T-helper 1 cell treated with Interleukin-12 subunit alpha and Interleukin-12 subunit beta and Interleukin-4 antibody, amounts not matched to agents 30 μg/mL and 1 μg/mL, for 36 hours (primary cell): ENCODE data around the gene ESAM.

Experiments used
- H3K27ac Mint-ChIP-seq: one replicate; pipeline ENCODE4 v1.8.0; 2021; ENCODE audit warnings: mild to moderate bottlenecking, mixed read lengths
- H3K27me3 Mint-ChIP-seq: one replicate; pipeline ENCODE4 v1.8.0; 2021; ENCODE audit warnings: low read depth, mixed read lengths
- H3K36me3 Mint-ChIP-seq: one replicate; pipeline ENCODE4 v1.8.0; 2021; ENCODE audit warnings: low read depth, mixed read lengths
- H3K4me1 Mint-ChIP-seq: one replicate; pipeline ENCODE4 v1.8.0; 2021; ENCODE audit warnings: low read depth, mixed read lengths
- H3K4me3 Mint-ChIP-seq: one replicate; pipeline ENCODE4 v1.8.0; 2021; ENCODE audit warnings: mild to moderate bottlenecking, moderate library complexity, mixed read lengths
- H3K9me3 Mint-ChIP-seq: one replicate; pipeline ENCODE4 v1.8.0; 2021; ENCODE audit warnings: mixed read lengths

Gene ESAM

DNA sequence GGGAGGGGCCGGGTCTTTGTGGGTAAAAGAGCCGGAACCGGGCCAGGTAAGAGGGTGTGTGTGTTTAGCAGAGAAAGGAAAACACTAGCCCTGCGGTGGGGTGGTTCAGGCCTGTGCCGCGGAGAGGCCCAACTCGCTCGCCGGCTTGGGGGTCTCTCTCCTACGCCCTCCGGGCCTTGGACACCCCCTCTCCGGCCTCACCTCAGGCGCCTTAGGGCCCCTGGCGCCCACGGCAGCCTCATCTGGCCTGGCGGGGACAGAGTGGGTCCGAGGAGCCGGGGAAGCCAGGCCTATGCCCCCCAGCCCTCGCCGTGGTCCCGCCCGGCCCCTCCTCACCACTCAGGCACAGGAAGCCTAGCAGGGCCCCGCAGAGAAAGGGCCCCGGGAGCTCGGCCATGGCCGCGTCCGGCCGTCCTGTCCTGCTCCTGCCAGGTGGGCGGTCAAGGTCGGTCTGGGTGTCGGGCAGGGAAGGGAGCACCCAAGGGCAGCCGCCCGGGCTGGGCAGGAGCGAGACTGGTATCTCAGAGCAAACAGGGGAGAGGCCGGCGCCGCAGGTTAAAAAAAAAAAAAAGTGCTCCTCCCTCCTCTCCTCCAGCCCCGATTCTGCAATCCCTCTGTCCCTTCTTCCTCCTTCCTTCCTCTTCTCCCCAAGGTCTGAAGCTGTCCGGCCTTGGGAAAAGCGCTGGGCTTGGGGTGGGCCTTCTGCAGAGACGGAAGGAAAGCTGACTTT, 10.2 kb downstream of the ESAM start, which contains the start of gene VSIG2:
TSS of gene VSIG2 (minus strand) at position 515 of the 730 bp plus-strand sequence. CDS start at position 397, 118 bp downstream.
- H3K9me3 Mint-ChIP-seq = no peaks in the 10 kb centered on the region
- H3K27ac Mint-ChIP-seq = no peak within 1 kb of the TSS
- no peak within 1 kb of the TSS for H3K4me3 Mint-ChIP-seq
- peaks cover 20% of the 10 kb centered on the region for H3K27me3 Mint-ChIP-seq
- H3K36me3 Mint-ChIP-seq = no peaks in the 10 kb centered on the region
- H3K4me1 Mint-ChIP-seq = peaks cover 11% of the 10 kb centered on the region

DNA sequence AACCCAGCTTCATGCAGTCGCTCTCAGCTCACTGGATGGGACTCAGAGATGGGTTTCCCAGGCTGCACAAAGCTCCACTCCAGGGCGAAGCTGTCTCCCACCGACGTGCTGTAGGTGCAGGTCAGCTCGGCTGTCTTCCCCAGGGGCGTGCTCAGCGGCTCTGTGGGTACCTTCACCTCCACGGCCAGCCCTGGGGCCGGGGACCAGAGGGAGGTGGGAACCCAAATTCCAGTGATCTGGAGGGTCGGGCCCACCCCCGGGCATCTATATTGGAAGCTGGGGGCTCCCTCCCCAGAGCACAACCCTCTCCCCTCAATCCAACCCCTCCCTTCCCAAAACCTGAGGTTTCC, 10.7 kb downstream of the ESAM start:
- peaks cover 1% of the 10 kb centered on the region for H3K36me3 Mint-ChIP-seq

DNA sequence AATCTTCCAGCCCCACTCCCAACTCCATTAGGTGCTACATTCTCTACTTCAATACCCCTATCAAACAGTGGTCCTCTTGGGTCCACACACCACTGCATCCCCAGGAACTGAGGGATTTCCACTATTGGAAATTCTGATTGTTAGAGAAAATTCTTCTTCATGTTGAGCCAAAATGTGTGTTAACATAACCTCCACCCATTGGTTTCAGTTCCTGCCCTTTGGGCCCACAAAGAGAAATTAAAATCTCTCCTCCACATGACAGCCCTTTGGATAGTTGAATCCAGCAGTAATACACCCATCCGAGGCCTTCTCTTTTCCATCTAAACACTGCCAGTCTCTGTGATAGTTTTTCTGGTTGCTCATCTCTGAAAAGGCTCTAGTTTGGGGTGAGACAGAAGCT, 12.2 kb downstream of the ESAM start:
- Mint-ChIP-seq H3K9me3 (no peaks in the 10 kb centered on the region), H3K36me3 (peaks cover 1% of the 10 kb centered on the region), H3K27ac (no peak overlapping the region), H3K27me3 (peaks cover 11% of the 10 kb centered on the region), H3K4me3 (no peak overlapping the region), H3K4me1 (peaks cover 16% of the 10 kb centered on the region)

More for the DNA sequence above, 10.7 kb downstream of the ESAM start:
- H3K4me3 Mint-ChIP-seq = no peak overlapping the region
- no peaks in the 10 kb centered on the region for H3K9me3 Mint-ChIP-seq
- peaks cover 14% of the 10 kb centered on the region for H3K27me3 Mint-ChIP-seq
- no peak overlapping the region for H3K27ac Mint-ChIP-seq
- peaks cover 13% of the 10 kb centered on the region for H3K4me1 Mint-ChIP-seq

DNA sequence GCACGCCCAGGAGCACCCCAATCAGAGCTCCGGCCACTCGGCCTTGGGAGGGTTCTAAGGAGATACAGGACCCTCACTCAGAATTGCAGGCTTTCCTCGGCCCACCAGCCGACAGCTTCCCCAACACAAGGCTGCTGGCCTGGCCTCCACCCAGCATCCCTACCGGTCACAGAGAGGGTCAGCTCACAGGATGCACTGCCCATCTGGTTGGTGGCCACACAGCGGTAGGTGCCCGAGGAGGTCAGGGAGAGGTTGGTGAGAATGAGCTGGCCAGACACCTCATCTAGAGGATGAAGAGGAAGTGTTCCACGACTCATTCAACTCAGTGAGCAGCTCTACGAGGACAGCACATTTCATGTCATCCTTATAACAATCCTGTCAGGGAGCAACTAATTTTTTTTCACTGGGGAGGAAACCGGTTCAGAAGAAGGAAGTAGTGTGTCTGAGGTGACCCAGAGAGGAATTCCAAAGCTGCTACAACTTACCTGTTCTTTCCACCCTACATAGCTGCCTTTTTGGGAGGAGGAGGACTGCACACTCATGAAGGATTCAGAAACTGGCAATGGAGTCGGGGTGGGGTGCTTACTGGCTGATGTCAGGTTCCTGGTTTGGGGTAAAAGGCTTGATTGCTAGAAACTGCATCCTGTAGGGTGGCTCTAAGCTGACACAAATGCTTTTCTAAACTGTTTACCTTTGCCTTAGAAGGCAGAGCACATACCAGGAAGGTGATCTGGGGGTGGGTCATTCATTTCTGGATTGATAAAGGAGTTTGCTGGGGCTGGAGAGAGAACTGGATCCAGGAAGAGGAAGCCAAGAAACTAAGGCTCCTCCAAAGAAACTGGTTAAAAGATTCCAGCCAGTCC, 13.4 kb downstream of the ESAM start:
- H3K4me3 Mint-ChIP-seq = no peak overlapping the region
- no peak overlapping the region for H3K27ac Mint-ChIP-seq
- peaks cover 16% of the 10 kb centered on the region for H3K4me1 Mint-ChIP-seq
- H3K9me3 Mint-ChIP-seq = no peaks in the 10 kb centered on the region
- peaks cover 1% of the 10 kb centered on the region for H3K36me3 Mint-ChIP-seq
- peaks cover 14% of the 10 kb centered on the region for H3K27me3 Mint-ChIP-seq

DNA sequence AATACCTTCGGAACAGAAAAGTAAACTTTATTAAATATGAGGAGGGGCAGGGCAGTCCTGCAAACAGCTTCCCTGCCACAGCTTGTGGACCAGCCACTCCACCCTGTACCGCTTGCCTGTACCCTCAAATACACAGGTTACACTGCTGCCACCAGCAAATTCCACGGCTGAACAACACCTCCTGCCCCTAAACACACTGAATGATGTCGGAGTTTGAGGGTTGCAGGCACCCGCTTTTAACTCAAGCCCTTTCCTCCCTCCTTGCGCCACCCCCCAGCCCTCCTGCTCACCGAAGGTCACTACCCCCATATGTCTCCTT, 14.0 kb downstream of the ESAM start:
- H3K27me3 Mint-ChIP-seq = peaks cover 19% of the 10 kb centered on the region
- no peak overlapping the region for H3K4me3 Mint-ChIP-seq
- H3K9me3 Mint-ChIP-seq = no peaks in the 10 kb centered on the region
- H3K4me1 Mint-ChIP-seq = peaks cover 16% of the 10 kb centered on the region
- peaks cover 1% of the 10 kb centered on the region for H3K36me3 Mint-ChIP-seq
- no peak overlapping the region for H3K27ac Mint-ChIP-seq

DNA sequence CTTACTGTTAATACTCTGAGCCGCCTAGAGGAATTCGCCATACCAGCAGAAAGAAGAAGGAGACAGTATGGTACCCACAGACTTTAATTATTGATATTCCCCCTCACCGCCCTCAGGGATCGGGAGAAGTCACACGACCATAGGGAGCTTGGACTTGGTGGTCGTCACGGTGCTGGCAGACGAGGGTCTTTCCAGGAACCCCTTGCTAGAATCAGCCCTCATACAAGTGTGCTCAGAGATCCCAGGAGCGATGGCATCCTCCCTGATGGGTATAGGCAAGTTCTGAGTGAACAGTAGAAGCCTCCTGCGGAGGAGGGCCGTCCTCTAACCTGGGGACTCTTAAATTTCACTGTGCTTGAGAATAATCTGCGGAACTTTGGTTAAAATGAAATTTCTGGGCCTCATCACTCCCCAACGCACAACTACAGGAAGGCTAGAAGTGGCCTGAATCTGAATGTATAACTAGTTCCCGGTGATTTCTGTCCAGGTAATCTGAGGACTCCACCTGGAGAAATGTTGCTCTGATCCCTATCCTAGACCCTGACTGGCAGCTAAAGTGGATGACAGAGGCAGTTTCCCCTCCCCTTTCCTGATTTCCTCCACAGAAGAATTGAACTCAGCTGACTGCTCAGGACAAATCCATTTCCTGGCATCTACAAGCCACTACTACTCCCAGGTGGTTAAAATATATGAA, 14.5 kb downstream of the ESAM start:
- peaks cover 16% of the 10 kb centered on the region for H3K4me1 Mint-ChIP-seq
- H3K27ac Mint-ChIP-seq = no peak overlapping the region
- peaks cover 21% of the 10 kb centered on the region for H3K27me3 Mint-ChIP-seq
- H3K9me3 Mint-ChIP-seq = no peaks in the 10 kb centered on the region
- peak overlapping the region; percentile 97 for H3K4me3 Mint-ChIP-seq
- peaks cover 1% of the 10 kb centered on the region for H3K36me3 Mint-ChIP-seq

DNA sequence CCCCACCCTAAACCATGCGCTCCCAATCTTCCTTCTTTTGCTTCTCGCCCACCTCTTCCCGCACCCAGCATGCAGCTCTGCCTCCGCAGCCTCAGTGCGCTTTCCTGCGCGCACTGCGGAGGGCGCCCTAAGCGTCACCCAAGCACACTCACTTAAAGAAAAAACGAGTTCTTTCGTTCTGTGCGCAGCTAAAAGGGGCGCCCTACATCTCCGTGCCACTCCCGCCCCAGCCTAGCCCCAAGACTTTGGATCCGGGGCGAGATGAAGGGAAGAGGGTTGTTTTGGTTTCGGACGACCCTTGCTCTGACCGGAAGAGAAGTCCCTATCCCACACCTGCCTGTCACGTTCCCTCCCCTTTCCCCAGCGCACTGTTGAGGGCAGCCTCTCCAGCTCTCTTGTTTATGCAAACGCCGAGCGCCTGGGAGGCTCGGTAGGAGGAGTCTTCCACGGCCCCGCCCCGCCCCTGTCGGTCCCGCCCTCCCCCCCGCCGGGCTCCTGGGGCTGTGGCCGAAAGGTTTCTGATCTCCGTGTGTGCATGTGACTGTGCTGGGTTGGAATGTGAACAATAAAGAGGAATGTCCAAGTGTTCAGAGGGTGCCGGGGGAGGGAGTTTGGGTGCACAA, 15.4 kb downstream of the ESAM start:
- peaks cover 28% of the 10 kb centered on the region for H3K27me3 Mint-ChIP-seq
- H3K4me3 Mint-ChIP-seq = peak overlapping the region; percentile 97
- peak overlapping the region; percentile 94 for H3K27ac Mint-ChIP-seq
- H3K4me1 Mint-ChIP-seq = peaks cover 16% of the 10 kb centered on the region
- peaks cover 1% of the 10 kb centered on the region for H3K36me3 Mint-ChIP-seq
- no peaks in the 10 kb centered on the region for H3K9me3 Mint-ChIP-seq

DNA sequence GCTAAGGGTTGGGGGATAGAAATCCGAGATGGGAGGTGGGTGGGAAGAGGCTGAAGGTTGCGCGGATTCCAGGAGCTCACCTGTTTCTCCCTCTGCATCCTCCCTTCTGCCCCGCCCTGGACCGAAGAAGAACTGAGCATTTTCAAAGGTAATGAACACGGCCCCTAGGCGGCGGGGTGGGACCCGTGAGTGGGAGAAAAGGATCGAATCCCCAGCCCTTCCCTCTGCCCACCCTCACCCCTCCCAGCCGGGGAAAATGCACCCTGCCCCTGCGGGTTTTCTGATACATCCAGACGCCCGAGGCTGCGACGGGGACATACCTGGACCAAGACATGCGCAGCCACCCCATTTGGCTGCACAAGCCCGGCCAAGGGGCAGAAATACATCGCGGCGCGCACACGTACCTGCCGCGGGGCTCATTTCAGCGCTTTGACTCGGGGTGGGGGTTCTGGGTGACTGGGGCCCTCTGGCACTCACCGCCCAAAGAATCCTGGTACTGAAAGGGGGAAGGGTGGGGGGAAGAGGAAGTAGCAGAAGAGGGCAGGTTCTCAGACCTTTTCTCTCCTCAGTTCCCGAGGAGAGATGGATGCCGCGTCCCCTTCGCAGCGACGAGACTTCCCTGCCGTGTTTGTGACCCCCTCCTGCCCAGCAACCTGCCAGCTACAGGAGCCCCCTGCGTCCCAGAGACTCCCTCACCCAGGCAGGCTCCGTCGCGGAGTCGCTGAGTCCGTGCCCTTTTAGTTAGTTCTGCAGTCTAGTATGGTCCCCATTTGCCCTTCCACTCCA, 16.1 kb downstream of the ESAM start:
- Mint-ChIP-seq H3K36me3 (peaks cover 1% of the 10 kb centered on the region), H3K4me1 (peaks cover 16% of the 10 kb centered on the region), H3K27ac (peak overlapping the region; percentile 94), H3K9me3 (no peaks in the 10 kb centered on the region), H3K4me3 (peak overlapping the region; percentile 97), H3K27me3 (peaks cover 35% of the 10 kb centered on the region)

DNA sequence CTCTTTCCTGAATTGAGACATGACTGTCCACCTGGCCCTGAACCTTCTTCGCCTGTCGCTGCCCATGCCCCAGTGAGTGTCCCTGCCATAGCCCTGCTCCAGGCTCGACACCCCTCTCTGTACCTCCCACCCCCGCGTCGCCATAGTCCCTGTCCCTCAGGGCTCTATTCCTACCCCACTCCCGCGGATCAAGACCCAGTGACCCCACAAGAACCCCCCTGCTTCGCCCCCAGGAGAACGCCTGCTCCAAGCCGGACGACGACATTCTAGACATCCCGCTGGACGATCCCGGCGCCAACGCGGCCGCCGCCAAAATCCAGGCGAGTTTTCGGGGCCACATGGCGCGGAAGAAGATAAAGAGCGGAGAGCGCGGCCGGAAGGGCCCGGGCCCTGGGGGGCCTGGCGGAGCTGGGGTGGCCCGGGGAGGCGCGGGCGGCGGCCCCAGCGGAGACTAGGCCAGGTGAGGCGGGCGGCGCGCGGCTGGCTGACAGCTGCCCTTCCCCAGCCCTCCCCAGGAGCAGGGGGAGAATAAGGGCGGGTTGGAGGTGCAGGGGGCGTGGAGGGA, 16.7 kb downstream of the ESAM start:
- peaks cover 22% of the 10 kb centered on the region for H3K4me1 Mint-ChIP-seq
- no peak overlapping the region for H3K27ac Mint-ChIP-seq
- peaks cover 1% of the 10 kb centered on the region for H3K36me3 Mint-ChIP-seq
- no peaks in the 10 kb centered on the region for H3K9me3 Mint-ChIP-seq
- H3K27me3 Mint-ChIP-seq = peaks cover 42% of the 10 kb centered on the region
- peak overlapping the region; percentile 58 for H3K4me3 Mint-ChIP-seq

DNA sequence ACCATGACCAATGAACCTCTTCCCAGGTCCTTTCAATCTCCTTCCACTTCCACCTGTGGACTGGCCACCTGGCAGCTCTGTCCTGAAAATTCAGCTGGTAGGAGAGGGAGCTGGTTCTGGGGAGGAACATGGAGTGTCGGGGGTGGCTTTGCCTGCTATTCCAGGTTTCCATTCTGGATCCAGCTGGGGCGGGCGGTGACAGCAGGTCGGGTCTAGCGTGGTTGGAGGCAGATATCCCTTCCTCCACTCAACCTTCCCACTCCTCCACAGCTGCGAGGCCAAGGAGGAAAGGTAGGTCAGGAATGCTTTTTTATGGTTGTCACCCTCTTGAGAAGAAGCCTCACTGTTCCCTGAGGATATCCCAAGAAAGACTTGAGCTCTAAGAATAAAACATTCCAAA, 19.0 kb downstream of the ESAM start:
- no peak overlapping the region for H3K4me3 Mint-ChIP-seq
- no peak overlapping the region for H3K27ac Mint-ChIP-seq
- peaks cover 28% of the 10 kb centered on the region for H3K4me1 Mint-ChIP-seq
- H3K27me3 Mint-ChIP-seq = peaks cover 58% of the 10 kb centered on the region
- H3K36me3 Mint-ChIP-seq = peaks cover 1% of the 10 kb centered on the region
- no peaks in the 10 kb centered on the region for H3K9me3 Mint-ChIP-seq

DNA sequence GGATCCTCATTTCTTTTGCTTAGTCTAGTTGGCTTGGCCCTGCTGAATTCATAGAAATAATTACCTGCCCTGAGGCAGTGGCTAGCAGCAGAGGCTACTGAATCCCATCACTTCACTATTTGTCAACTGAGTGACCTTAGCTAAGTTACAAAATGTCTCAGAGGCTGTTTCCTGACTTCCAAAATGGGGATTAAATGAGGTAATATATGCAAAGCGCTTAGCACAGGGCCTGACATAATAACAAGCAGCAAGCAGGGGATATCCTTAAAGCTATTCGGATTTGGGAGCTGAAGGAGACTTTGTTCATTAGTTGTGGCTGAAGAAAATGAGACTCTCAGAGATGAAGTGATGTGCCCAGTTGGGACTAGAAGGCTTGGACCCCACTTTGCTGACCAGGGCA, 19.5 kb downstream of the ESAM start:
- Mint-ChIP-seq H3K4me3 (no peak overlapping the region), H3K4me1 (peaks cover 28% of the 10 kb centered on the region), H3K27me3 (peaks cover 58% of the 10 kb centered on the region), H3K9me3 (no peaks in the 10 kb centered on the region), H3K27ac (no peak overlapping the region), H3K36me3 (peaks cover 1% of the 10 kb centered on the region)

DNA sequence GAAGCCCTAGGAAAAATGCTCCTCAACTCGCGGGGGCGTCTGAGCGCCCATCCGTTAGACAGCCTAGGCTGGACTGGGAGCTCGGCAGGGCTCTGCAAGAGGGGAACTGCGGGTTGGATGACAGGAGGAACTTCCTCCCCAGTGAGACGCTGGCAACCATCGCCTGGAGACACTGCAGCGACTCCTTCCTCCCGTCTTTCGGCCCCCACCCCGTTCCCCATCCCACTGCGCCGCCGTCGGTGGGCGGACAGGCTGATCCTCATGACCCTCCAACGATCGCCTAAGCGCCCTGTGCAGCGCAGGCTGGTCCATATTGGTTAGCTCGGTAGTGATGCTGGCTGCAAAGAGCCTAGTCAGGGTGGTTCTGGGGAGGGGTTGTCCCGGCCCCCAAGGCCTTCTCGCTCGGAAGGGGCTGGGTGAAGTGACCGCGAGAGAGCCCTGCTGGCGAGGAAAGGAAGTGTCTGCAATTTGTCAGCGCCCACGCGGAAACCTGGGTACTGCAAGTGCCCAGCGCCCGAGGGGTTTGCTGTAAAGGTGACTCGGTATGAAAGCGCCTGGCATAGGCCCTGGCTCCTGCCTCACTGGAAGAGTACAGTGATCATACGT, 21.7 kb downstream of the ESAM start:
- Mint-ChIP-seq H3K4me1 (peaks cover 22% of the 10 kb centered on the region), H3K4me3 (peak overlapping the region; percentile 82), H3K9me3 (no peaks in the 10 kb centered on the region), H3K27ac (no peak overlapping the region), H3K27me3 (peaks cover 65% of the 10 kb centered on the region), H3K36me3 (no peaks in the 10 kb centered on the region)
